GM21381 (cell line): Measurements from ENCODE around the gene SH3PXD2B.

Source experiments
- ATAC-seq: cut with Tn5 transposase; IDR thresholded peaks from one replicate; pipeline ENCODE4 v1.9.1; 2021; ENCODE audit warnings: mild to moderate bottlenecking, moderate library complexity; ENCODE audit not compliant: unreplicated experiment

Gene SH3PXD2B

DNA sequence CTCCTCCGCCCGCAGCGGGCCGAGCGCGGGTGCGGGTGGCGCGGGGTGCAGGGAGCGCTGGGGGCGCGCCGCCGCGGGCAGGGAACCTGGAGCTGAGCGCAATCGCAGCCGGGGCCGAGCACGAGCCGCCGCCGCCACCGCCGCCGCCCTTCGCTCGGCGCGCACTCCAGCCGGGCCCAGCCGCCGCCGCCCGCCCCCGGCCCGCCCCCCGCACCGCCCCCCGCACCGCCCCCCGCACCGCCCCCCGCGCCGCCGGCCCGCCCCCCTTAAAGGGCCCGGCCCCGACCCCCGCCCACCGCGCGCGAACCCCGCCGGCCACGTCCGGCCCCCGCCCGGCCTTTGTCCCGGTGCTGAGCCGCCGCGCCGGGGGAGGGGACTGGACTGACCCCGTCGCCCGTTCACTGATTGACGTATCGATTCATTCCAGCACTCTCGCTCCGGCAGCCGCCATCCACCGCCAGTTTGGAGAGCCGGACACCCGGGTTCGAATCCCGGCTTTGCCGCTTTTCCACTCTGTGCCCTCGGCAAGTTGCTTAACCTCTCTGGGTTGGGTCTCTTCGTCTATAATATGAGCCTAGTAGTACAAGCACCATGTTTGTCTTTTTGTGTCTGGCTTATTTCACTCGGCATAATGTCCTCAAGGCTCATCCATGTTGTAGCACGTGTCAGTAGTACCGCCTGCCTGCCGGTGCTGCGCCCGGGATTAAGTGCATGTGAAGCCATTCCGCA is at the start of gene SH3PXD2B:
Gene SH3PXD2B, minus strand, starts transcription at position 168 of the 729 bp plus-strand sequence. CDS start 173 bp downstream, outside the sequence.
- ATAC-seq: peak; percentile 50

DNA sequence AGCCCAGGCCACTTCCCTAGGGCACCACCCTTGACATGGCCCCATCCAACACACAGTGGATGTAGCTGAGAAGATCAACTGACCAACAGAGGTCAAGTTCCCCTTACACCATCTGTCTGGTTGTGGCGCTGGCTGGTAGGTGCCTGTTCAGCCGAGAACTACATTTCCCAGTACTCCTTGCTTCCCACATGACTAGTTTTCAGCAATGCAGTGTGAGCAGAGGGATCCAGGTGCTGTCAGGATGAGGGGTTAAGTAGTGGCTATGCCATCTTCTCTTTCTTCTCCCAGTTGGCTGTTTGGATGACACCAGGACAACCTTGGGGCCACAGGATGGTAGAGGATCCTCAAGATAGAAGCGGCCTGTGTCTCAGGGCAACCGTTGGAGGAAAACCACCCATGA is 48.6 kb upstream of the SH3PXD2B start:
- no peak for ATAC-seq

- ATAC-seq: no peak
Measured at GRCh38 chr5:172502410-172502809, 48.1 kb upstream of the SH3PXD2B start.

- ATAC-seq: no peak
Measured at GRCh38 chr5:172501708-172502320, 47.5 kb upstream of the SH3PXD2B start.

DNA sequence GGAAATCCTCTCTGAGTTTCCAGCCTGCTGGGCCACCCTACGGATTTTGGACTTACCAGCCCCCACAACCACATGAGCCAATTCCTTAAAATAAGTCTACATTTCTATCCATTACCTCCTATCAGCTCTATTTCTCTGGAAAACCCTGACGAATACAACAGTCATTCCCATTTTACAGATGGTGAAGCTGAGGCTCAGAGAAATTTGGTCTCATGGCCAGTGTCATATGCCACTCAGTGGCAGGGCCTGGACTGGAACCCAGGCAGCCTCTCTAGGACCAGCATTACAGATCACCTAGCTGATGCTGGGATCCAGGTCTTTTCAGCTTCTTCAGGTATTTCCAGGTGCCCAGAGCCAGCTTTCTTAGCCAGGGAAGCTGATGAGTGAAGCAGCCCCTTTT is 45.0 kb upstream of the SH3PXD2B start:
- no peak for ATAC-seq

DNA sequence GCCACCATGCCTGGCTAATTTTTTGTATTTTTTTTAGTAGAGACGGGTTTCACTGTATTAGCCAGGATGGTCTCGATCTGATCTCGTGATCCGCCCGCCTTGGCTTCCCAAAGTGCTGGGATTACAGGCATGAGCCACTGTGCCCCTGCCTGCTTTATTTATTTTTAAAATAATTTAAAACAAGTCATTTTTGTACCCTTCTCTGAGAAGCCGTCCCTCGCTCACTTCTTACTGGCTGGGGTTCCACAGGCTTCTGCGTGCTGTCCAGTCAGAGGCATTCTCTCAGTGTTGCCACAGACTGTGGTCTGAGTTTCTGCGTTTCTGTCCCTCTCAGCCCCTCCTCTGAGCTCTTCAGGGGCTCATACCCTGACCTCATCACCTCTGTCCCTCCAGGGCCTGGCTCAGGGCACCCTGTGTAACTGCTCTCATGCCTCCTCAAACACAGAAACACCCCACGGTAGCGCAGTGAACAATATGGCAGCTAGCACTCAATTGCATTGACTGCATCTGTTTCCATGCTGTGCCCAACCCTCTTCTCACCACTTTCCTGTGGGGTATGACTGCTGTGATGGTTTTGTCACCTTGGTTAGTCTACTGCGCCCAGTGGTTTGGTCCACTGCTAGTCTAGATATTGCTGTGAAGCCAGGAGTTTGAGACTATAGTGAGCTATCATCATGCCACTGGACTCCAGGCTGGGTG is 44.3 kb upstream of the SH3PXD2B start:
- ATAC-seq: no peak

- ATAC-seq: no peak
Measured at GRCh38 chr5:172497591-172498255, 43.4 kb upstream of the SH3PXD2B start.

DNA sequence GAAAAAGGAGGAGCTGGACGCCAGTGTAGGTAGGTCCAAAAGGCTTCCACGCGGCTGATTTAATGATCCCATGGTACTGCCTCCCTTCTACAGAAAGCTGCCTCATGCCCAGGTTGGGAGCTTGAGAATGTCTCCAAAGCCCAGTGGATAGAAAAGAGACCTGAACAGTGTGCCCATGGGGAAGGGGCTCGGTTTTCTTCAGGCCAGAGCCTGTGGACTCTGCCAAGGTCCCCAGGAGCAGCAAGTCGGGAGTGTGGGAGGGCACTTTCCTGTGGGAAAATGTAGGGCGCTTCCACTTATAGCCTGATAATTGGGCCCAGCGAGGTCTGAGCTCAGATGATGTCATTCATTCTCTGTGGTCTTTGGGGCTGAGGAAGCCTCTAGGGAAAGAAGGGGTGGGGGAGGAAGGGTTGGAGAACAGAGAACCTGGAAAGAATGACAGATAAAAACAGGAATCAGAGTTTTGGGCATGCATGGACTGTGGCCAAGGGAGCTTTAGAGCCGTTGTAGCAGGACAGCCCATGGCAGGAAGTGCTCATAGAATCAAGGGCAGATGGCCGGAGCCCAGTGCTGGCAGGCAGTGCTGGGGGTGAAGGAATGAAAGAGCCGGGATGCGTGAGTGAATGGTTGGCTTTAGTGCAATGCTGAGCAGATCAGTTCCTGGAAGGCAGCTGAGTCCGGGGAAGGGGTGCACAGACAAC is 42.5 kb upstream of the SH3PXD2B start:
- no peak for ATAC-seq

GRCh38 chr5:172494630-172495505 is 40.5 kb upstream of the SH3PXD2B start:
- ATAC-seq: no peak

GRCh38 chr5:172493906-172494305 is 39.6 kb upstream of the SH3PXD2B start:
- no peak for ATAC-seq

GRCh38 chr5:172493461-172493860 is 39.1 kb upstream of the SH3PXD2B start:
- ATAC-seq: no peak

GRCh38 chr5:172493002-172493401 is 38.7 kb upstream of the SH3PXD2B start:
- ATAC-seq: no peak

DNA sequence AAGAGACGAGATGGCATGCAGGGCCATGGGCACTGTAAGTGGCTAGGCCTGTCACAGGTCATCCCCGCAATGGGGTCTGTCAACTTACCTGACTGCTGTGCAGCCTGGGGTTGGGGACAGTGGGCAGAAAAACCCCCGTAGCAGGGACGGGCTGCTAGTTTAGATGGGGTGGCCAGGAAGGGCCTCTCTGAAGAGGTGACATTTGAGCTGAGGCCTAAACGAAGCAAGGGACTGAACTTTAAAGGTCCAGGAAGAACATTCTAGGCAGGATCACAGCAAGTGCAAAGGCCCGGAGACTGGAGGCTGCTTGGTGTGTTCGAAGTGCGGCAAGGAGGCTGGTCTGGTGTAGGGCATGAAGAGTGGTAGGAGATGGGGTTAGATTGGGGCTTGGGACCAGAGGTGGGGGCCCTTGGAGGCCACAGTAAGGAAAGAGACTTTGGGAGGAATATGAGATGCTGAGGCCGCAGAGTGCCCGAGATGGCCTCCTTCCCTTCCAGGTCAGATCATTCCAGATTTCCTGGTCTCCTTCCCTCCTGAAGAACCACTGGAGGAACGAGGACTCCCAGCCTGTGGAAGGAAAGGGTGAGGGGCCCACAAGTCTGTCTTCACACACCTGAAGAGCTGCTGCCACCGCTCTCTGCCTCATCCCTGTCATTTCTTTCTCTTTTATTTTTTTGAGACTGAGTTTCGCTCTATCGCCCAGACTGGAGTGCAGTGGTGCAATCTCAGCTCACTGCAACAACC is 37.9 kb upstream of the SH3PXD2B start:
- ATAC-seq: no peak

DNA sequence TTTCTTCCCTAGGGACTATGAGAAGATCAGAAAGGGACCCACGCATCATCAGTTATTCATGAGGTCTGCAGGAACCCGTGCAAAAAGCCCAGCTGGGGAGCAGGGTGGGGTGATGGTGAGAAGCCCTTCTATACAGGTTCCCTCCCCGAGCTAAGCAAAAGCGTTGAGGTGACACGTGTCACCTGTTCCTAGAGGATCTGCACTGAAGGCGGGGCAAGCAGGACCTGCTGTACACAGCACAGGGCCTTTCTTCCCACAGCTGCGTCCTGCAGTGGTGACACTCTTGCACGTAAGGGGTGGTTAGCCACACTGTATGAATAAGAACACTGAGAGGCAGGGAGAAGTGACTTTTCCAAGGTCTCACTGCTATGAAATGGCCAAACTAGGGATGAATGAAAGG is 37.2 kb upstream of the SH3PXD2B start:
- no peak for ATAC-seq

DNA sequence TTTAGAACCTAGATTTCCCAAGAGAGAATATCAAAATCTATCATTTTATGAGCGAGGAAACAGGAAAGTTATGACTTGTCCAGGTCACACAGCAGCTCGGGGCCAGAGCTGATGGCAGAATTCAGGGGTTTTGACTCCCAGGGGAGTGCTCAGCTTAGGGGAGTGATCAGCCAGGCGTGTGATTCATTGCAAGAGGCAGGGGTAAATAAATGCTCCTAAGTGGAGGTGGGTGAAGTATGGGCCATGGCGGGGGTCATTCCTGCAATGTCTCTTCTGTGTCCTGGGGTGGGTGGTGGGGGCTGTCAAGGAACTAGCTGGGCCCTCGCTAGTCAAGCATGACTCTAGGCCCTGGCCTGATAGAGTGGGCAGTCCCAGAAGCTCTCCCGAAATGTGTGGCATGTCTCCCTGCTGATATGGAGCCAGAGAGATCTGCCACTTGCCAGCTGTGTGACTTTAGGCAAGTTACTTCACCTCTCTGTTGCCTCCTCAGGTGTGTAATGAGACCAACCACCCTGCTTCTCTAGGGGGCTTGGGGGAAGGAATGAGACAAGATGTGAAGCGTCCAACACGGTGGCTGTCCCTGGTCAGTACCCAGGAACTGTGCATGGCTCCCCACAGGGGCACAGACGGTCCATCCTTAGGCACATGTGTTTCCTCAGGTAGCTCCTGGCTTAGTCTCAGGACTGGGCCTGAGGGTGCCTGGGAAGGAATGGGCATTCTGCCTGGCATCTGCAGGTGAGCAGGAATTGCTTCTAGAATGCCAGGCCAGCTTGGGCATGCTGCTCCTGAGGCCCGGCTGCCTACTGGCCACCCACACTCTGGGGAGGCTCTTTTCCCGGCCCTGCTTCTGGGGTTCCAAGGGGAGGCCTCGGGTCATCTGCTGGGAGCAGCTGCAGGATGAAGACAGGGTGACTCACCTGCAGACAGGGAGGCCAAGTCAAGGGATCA is 36.5 kb upstream of the SH3PXD2B start:
- ATAC-seq: no peak

- ATAC-seq: no peak
Measured at GRCh38 chr5:172488221-172488620, 33.9 kb upstream of the SH3PXD2B start.

- no peak for ATAC-seq
Measured at GRCh38 chr5:172487671-172488070, 33.3 kb upstream of the SH3PXD2B start.

DNA sequence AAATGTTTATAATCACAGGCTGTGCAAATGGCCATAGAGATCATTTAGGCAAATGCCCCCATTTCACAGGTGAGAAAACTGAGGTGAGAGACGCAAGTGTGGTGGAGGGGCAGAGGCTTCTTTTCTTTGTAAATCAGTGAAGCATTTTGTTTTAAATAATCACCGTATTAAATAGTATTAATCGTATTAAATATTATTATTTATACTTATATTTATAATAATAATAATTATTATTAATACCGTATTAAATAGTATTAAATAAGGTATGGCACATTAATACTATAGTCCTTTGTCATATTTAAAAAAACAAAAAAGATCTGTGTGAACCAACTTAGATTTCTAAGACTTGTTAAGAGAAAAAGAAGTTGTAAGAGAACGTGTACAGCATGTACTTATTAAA is 32.6 kb upstream of the SH3PXD2B start:
- ATAC-seq: no peak
